NCI-H510A (cell line): ENCODE measurements around the gene RAB35.
"Not testable (repeated sequence)": the region's sequence is repeated elsewhere in the genome, so short reads cannot be mapped to it uniquely, and the experiment has no call there.

Experiments
- DNase-seq: peaks from one replicate; lab custom pipeline; 2025; lab: John Stamatoyannopoulos, UW

Gene RAB35

DNA sequence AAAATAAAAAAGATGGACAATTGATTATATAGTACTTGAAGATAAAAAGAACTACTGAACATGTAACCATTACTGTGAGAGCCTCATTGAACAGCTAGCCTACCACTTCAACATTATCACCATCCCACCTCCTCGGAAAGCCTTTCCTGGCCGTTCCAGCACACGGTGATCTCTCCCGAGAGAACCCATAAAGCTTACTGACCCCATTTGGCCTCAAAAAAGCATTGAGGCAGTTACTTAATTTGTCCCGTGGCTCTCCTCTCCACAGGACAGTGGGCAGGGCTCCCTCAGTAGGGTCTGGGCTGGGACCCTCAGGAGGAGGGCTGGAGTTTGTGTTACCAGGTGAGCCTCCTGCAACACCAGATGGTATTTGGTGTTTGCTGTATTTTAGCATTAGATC, 55.8 kb downstream of the RAB35 start:
- no peak for DNase-seq

- DNase-seq = no peak
Measured at GRCh38 chr12:120060196-120060595, 56.4 kb downstream of the RAB35 start.

- no peak for DNase-seq
Measured at GRCh38 chr12:120056739-120057138, 59.8 kb downstream of the RAB35 start.

- DNase-seq = no peak
Measured at GRCh38 chr12:120055231-120056000, 61.1 kb downstream of the RAB35 start.

- no peak for DNase-seq
Measured at GRCh38 chr12:120054293-120054692, 62.3 kb downstream of the RAB35 start.

DNA sequence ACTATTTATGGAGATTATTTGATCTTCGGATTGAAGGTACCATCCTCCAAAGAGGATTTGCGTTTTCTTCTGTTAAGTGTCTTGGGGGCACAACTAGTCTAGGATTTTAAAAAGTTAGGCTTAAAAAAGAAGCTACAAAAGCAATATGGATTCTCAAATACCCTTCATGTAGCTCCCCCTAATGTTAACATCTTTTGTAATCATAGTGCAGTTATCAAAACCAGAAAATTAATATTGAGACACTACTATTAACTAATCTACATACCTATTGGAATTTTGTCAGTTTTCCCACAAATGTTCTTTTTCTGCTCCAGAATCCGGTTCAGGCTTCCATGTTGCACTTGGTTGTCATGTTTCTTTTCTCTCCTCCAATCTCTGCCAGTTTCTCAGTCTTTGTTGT, 65.0 kb downstream of the RAB35 start:
- DNase-seq = no peak

DNA sequence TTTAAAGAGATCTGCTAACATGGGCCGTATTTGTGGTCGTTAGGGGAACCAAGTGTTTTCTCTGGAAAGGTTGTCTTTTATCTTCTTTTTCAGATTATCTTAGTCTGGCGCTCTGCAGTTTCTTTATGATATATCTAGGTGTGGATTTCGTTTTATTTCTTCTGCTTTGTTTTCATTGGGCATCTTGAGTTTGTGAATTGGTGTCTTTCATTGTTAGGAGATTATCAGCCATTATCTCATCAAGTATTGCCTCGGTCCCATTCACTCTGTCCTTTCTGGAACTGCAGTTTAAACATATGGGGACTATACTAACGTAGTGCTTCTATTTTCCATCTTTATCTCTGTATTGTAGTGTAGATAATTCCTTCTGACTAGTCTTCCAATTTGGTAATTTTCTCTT, 67.1 kb downstream of the RAB35 start:
- DNase-seq = no peak

DNA sequence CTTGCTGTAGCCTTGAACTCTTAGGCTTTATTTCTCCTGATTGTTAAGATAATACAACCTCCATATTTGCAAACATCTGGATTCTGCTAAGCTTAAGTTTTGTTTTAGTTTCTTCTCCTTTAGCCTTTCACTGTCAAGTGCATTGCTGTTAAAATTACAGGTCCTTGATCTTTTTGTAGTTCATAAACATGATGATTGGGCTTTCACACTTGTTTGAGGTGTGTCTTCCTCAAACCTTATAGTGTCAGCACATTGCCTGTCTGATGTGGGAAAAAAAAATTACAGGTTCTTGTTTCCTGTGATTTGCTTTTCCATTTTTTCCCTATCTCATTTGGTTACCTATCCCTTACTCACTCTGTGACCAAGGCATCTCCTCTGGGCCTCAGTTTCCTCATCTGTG, 68.3 kb downstream of the RAB35 start:
- no peak for DNase-seq

- no peak for DNase-seq
Measured at GRCh38 chr12:120047072-120047471, 69.5 kb downstream of the RAB35 start.

GRCh38 chr12:120045367-120045766, 71.2 kb downstream of the RAB35 start:
- not testable (repeated sequence) for DNase-seq
